ENCODE results near the gene ZBTB20.

ZBTB20 gene

DNA sequence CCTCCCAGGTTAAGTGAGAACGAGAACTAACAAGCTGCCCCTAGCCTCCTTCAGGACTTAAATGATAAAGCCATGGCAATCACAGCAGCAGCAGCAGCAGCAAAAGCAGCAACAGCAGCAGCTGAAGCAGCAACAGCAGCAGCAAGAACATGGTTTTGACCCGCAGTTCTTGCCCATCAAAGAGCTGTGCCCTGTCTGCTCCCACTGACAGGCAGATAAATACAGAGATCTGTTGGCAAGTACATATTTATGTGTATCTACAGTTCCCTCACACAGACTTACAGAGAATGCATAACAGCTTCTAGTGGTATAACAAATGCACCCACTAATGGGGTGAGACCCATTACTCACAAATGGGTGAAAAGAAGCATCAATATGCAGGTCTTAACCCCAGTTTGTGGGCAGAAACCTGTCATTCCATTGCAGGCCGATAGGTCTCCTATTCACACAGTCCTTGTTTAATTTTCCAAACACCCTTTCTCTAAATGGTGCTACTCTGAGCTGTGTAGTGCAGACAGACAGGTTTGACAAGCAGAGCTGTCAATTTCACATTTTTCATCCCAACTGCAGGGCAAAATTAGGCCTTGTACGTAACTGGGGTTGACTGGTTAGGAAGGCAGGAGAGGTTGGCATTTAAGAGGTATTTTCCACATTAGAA lies 537.0 kb downstream of the ZBTB20 start:
- DNase-seq: no peak

DNA sequence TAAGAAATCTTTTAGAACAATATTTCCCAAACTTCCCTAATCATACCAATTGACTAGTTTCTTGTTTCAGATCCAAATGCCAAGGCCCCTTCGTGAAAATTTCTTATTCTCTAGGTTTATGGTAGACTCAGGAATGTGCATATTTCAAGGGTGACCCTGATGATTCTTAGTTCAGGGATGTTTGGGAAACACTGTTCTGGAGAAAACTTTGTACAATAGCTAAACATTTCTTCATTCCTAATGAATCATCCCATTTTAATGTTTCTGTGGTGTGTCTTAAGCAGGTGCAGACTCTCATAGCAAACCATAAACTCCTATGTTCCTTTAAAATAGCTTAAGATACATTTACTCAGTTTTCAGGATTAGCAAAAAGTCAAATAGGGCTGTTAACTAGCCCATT lies 538.8 kb downstream of the ZBTB20 start:
- no peak for DNase-seq

DNA sequence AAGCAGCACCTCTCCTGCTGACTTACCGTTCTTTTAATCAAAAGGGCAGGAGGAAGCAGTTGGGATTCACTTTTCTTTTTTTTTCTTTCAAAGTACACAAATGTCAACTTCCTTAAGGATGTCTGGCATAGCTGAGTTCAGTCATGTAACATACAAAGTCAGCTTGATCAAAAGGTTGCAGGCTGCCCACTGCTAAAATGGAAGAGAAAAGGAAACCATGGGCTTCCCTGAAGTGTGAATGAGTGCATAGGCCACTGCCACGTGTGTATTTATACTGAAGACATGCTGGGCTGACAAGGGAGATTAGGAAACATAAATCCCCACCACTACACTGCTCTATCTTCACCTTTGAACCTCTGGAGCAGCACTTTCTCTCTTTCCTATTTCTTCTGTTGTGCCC lies 540.8 kb downstream of the ZBTB20 start:
- no peak for DNase-seq

DNA sequence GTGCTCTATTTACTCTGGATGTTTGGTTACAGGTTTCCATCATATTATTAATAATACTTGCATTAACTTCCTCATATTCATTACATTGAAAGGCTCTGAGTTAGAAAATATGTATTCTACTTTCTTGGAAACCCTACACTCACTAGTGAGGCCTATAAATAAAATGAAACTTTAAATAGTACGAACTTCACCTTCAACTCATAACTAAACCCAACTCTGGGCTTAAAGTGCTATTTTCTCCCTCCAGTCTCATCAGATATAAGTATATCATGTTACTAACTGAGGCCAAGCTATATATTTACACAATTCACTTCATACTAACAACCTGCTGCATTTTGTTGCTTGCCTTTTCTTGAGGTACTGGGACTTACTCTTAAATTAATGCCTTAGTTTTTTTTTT lies 546.5 kb downstream of the ZBTB20 start:
- no peak for DNase-seq

DNA sequence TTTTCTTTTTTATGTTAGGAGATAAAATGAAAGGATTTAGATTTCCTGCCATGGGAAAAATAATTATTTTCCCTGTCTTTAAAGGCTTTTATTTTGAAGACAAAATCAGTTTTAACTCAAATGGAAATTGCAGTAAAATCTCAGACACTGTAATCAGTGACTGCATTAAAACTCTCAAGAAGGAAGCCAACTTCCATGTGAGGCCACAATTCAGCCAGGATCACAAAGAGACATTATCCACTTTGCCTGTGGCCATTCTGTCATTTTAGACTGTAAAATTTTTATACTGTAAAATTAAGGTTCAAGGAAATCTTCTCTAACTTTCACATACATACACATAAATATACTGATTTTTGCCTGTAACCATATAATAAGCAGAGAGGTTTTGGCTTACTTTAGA lies 549.2 kb downstream of the ZBTB20 start:
- no peak for DNase-seq

DNA sequence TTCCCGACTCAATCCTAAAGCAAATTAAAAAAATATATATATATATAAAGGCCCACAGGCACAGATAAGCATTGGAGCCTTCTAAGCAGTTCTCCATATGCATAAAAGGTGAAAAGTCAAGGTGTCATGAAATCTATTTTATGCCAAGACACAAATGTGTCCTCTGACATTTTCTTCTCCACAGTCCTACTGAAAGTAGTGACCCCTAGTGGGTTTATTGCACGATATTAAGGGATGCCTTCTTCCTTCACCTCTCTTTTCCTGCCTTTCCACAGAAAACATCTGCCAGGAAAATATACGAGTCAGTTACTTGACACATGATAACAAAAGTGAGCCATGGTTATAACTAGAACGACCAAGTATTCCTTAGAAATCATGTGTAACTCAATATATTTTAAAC lies 550.1 kb downstream of the ZBTB20 start:
- no peak for DNase-seq

DNA sequence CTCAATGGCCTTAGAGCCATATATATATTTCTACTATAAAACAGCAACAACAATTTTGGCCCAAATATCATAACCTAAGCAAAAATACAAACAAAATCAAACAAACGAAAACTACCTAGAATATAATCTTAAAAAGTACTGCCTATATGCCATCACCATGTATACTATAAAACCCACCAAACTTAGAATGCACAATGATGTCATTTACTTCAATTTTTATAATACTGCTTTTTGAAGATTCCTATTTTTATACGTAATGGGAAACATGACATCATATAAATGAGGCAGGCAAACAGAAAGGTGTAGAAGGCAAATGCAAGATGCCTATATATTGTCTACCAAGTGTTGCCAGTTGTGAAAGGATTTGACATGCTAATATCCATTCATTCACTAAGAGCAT lies 550.9 kb downstream of the ZBTB20 start:
- no peak for DNase-seq

DNA sequence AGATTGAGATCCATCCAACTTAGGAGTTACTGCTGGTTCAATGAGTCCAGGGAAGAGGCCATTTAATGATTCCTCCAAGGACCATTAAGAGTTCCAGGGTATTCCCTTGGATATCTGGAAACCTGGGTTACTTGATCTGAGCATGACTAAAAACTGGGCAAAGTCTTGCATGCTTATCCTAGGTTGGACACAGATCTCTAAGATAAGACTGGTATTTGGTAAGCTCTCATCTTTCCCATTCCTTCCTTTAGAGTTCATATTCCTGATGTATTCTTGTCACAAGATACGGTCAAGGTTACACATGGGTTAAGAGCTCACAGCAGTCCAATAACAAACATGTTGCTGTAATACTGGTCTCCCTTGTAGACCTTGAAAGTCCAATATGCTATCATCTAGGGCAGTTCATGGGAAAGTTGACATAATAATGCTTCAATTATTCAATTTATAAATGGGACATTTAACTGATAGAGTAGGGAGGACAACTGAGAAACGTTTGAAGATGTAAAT lies 551.5 kb downstream of the ZBTB20 start:
- no peak for DNase-seq

DNA sequence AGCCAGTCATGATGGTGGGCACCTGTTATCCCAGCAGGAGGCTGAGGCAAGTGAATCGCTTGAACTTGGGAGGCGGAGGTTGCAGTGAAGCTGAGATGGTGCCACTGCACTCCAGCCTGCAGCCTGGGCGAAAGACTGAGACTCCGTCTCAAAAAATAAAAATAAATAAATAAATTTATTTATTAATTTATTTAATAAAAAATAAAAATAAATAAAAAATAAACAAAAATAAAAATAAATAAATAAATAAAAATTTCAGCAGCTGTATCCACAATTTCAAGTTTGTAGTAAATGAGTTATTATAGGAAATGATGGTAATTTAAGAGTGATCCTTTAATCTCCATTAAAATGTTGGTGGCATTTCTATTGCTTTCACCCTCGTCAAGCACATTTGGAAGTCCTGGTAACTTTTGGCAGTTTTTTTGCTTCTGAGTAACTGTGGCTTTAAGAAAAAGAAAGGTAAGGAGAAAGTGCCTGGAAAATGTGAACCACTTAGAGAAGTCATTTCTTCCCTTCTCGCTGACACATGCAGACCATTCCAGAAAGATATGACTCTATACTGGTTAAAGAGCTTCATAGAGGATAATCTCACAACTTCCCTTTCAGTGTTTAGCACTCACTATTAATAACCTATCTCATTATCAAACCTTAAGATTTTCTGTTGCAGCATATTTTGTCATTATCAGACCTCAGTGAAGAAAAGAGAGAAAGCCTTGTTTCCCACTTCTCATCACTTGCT lies 556.6 kb downstream of the ZBTB20 start:
- DNase-seq: no peak

DNA sequence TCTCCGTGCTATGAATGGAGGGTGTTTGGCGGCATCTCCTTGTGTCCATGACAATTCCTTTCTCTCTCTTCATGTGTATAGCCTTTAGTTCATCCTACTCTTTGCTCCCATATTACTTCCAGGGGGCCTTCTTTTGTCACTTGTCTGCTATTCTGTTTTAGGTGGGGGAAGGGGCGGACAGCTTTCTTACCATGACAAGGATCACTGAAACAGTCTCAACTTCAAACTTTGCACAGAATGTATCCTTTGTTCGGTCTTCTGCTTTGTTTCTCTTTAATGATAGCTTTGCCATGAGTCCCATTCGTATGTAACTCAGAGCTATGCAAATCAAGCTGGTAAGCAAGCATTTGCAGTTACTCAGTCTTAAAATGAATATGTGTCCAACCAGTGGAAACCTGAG lies 559.1 kb downstream of the ZBTB20 start:
- no peak for DNase-seq

DNA sequence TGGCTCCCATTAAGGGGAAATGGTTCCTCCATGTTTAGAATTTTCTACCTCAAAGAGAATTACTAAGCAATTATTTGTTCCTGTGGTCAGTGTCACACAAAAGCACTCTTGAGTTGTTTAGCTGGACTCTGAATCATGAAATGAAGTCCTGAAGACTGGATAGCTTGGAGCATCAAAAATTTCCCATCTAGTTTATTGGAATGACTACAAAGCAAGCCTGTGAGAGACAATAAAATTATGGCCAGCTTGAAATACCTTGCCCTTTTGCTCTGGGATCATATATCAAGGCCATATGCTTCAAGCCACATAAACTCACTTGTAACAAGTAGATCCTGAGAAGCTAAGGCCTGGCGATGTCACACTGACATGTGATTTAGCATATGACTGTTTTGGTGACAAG lies 561.0 kb downstream of the ZBTB20 start:
- no peak for DNase-seq

DNA sequence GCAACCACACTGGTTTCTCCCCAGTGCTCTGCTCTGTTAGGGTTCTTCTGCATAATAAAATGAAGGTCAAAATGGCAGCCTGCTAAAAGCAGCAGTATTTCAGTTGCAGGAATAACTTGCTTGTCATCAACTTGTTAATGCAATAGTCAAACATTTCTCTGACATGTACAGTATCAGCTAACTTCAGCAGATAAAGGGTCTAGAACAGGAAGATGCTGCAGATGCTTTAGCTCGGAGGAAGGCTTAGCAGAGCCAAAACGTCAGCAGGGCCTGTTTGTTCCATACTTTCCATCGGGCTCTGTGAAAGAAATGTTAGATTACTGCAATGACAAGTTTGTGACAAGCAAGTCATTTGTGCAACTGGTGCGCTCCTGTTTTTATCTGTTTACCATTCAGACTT lies 561.4 kb downstream of the ZBTB20 start:
- DNase-seq: no peak

DNA sequence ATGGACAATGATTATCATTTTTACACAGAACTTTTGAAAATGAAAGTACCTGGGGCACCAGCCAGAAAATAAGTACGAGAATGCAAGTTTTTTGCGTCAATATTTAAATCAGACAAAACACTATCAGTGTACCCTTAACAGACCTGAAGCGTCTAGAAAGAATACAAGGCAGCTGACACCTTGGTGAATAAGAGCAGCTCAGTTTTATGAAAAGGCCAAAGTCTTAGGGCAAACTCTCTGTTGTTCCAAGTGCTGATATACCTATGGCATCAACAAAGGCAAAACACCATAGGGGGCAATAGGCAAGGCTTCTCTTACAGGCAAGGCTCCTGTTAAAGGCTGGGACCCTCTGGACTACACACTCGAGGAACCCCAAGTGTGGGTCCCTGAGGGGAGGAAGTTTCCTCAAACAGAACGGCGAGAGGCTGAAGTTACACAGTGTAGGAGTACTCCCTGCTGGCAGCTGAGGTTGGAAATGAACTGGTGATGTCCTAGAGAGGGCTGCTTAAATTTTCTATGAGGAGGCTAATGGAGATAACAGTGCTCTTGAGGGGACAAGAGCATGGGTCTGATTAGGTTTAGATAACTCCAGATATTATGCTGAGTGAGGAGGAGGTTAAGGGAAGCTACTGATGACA lies 562.2 kb downstream of the ZBTB20 start:
- no peak for DNase-seq

DNA sequence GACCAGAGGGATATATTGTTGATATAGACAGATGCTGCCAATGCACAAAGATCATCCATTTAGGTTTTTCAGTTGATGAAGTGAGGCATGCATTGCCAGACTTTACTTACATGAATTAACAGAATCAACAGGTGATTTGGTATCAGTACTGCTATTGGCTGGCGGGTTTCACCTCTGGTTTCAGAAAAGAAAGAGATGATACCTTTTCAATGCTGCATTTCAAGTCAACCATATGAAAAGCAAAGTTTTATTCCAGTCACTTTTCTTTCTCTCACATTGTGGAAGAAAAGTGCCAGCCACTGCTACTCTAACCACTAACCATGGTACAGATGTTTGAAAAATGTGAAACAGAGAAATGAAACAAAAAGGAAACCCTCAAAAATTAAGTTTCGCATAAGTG lies 564.2 kb downstream of the ZBTB20 start:
- DNase-seq: no peak

DNA sequence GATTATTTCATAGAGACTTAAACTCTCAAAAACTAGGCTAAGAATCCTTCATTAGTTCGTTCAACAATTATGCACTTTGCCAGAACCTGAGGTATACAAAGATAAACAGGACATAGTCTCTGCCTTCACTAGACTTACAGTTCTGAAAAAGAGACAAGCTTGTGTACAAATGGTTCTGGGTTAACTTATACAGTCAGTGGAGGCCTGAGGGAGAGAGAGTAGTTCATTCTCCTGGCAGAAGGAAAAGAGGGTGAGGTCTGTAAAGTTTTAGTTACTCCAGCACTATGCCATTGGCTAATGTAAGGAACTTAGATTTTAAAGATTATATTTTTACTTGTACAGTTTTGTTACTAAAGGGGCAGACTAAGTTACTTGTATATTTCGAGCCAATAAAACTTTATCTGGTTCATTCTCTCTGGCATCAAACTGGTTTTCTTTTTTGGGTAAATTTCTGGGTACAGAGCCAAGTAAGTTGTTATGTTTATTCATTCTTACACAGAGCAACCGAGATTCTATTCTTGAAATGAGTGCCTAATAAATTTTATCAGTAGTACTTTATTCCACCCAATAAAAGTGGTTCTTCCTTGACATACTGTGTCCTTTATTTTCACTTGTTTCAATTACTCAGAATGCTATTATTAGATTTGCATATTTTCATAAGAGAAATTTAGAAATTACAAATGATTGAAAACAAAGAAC lies 574.6 kb downstream of the ZBTB20 start:
- no peak for DNase-seq

DNA sequence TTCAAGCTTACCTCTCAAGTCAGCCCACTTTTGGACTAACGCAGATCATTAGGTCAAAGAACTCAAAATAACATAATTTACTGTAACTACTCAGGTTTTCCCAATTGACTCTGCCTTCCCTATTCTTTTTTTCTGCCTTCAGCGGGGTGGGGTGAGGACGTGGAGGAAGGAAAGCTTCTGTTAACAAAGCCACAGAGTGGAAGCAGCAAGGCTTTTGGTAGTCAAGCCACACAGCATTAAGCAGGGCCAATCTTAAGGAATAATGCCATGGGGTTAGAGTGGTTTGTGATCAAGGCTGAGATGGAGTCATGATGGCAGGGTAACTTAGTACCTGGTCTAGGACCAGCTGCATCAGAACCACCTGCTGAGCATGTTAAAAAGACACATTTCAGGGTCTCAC lies 575.7 kb downstream of the ZBTB20 start:
- DNase-seq: no peak

DNA sequence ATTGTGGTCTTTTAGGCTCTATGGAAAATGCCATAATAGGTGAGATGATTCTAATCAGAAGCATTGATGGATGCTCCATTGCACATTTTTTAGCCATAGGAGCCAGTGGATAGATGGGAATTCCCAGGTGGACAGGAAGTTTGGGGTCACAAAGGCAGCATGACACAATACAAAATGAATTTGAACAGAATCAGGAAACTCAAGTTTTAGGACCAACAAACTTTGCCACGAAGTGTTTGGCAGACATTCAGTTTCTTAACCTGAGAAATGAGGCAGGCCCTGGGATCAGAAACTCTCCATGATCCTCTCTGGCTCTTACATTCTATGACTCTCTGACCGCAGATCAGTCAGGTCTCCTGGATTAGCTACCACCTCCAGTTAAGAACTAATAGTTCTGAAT lies 577.9 kb downstream of the ZBTB20 start:
- DNase-seq: no peak

DNA sequence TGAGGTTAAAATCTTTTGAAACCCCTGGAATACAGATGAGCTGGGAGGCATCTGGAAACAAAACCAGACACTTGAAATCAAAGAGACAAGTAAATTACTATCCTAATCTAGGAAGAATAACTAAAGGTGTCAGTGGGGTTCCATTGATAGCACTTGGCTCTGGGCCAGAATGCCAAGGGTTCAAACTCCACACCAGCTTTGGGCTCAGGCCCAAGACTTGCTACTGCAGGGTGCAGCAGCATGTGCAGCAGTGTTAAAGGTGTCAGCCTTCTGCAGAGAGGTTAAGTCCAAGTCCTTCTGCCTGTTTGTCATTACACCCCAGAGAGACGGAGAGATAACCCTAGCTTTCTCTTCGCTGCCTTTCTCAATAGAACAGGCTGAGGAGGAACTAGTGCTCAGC lies 579.3 kb downstream of the ZBTB20 start:
- DNase-seq: no peak

DNA sequence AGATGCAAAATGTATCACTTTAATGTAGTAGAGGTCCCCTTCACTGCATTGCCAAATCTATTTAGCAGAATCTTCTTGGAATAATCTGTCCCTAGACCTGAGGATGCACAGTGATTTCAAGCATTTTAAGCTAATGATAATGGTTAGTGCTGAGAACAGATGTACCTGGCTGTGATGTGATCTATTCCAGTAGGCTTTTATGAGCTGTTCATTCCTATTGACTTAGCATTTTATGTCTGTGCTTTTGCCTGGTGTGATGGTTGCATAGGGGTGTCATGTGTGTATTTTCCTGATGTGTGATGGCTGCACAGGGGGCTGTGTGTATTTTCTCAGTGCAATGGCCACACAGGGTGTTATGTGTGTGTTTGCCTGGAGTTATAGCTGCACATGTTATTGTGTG lies 580.3 kb downstream of the ZBTB20 start:
- DNase-seq: no peak

DNA sequence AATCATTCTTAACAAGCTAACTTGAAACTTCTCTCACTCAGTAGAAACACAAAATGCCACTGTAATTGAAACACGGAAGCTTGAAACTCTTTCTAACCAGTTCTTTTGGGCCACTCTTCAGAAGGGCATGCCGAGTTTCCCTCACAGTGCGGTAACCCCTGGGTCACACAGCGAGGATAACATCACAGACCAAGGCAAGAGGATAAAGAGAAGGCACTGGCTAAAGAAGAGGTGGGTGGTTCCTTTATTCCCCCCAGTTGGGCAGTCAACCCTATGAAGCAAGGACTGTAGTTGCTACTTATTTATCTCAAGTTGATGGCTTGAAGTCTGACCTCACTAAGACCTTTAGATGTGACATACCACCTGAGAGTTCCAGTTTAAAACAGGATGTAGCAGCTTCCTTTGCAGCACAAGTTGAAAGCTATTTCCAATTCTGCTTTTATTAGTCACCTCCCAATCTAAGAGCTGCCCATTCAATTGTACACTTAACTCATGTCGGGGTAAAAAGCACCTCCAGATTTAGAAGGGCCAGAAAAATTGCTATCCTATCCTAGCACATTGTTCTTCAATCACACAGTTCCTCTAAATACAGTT lies 580.8 kb downstream of the ZBTB20 start:
- no peak for DNase-seq

DNA sequence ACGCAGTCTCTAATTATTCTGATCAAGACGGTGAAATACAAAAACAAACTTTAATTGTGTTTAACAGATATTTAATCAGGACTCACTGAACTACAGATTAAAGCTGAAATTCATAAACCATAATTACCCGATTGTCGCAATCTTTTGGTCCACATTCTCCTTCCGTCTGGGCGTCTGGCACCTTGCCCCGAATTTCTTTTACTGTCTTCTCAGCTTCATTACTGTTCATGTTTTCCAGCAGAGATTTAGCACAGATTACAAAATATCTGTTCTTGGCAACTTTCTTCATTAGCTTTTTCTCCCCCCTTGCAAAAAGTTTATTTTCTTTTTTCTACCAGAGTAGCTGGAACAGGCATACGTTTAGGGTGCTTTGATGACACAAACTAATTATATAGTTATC lies 581.9 kb downstream of the ZBTB20 start:
- no peak for DNase-seq

DNA sequence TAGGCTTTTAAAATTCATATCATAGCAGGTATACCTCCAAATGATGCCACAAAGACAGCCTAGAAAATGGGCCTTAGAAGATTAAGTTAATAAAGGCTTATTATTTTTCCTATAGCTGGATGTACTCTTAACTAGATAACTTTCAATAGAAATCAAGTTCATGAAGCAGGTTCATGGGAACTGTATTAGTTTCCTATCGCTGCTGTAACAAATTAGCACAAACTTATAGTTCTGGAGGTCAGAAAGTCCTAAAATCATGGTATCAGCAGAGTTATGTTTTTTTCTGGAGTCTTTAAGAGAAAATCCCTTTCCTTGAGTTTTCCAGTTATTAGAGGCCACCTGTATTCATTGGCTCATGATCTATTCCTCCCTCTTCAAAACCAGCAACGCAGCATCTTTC lies 583.4 kb downstream of the ZBTB20 start:
- DNase-seq: no peak

DNA sequence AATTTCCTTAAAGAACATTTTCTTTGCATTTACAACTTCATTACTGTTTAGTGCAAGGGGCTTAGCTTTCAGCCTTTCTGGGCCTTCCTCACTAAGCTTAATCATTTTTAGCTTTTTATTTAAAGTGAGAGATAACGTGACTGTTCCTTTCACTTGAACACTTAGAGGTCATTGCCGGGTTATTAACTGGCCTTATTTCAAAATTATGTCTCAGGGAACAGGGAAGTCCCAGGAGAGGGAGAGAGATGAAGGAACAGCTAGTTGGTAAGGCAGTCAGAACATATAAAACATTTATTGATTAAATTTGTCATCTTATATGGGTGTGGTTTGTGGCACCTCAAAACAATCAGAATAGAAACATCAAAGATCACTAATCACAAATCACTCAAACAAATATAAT lies 584.5 kb downstream of the ZBTB20 start:
- no peak for DNase-seq
